H9 (cell line): ENCODE data around the gene DCC. TPM values are rescaled to one million over a fixed set of nuclear protein-coding genes. Genes with fewer than 3 reads are reported as not detected.

ENCODE experiments used
- DNase-seq: peaks from one replicate; pipeline ENCODE4 v3.0.0-alpha.2; 2017
- H2AFZ ChIP-seq: one replicate; pipeline ENCODE4 v1.6.1; 2013; ENCODE audit warnings: mild to moderate bottlenecking, low read length, control low read depth, moderate library complexity
- H2AK5ac ChIP-seq: 2 replicates; pipeline ENCODE4 v1.6.1; 2013; ENCODE audit warnings: low read length, control low read depth, mixed read lengths; ENCODE audit not compliant: insufficient read length
- H2BK120ac ChIP-seq: one replicate; pipeline ENCODE4 v1.6.1; 2013; ENCODE audit warnings: low read depth, mild to moderate bottlenecking, low read length, control low read depth, inconsistent platforms; ENCODE audit not compliant: poor library complexity, severe bottlenecking
- H2BK12ac ChIP-seq: 2 replicates; pipeline ENCODE4 v1.6.1; 2013; ENCODE audit warnings: low read length, control low read depth, mixed read lengths, low read depth; ENCODE audit not compliant: insufficient read length
- H2BK15ac ChIP-seq: 2 replicates; pipeline ENCODE4 v1.6.1; 2013; ENCODE audit warnings: low read depth, low read length, control low read depth
- H2BK20ac ChIP-seq: one replicate; pipeline ENCODE4 v1.6.1; 2013; ENCODE audit warnings: low read depth, mild to moderate bottlenecking, low read length, control low read depth, inconsistent platforms; ENCODE audit not compliant: poor library complexity, severe bottlenecking
- H2BK5ac ChIP-seq: 2 replicates; pipeline ENCODE4 v1.6.1; 2013; ENCODE audit warnings: low read length, control low read depth, mixed read lengths; ENCODE audit not compliant: insufficient read length
- H3K14ac ChIP-seq: 2 replicates; pipeline ENCODE4 v1.6.1; 2013; ENCODE audit warnings: low read length, control low read depth; ENCODE audit not compliant: insufficient read depth
- H3K18ac ChIP-seq: 2 replicates; pipeline ENCODE4 v1.6.1; 2013; ENCODE audit warnings: low read depth, mild to moderate bottlenecking, mixed read lengths, low read length, control low read depth; ENCODE audit not compliant: insufficient read length
- H3K23ac ChIP-seq: 2 replicates; pipeline ENCODE4 v1.6.1; 2013; ENCODE audit warnings: low read length, control low read depth, mixed read lengths, low read depth; ENCODE audit not compliant: insufficient read length
- H3K23me2 ChIP-seq: 2 replicates; pipeline ENCODE4 v1.6.1; 2013; ENCODE audit warnings: low read depth, mild to moderate bottlenecking, mixed read lengths, low read length, control low read depth; ENCODE audit not compliant: insufficient read length, poor library complexity, severe bottlenecking
- H3K27ac ChIP-seq: 2 replicates; pipeline ENCODE4 v1.5.1; 2013; ENCODE audit warnings: low read length, control low read depth, mixed read lengths, low read depth; ENCODE audit not compliant: insufficient read length
- H3K27me3 ChIP-seq: 2 replicates; pipeline ENCODE4 v1.6.1; 2013; ENCODE audit warnings: low read length, control low read depth, inconsistent platforms; ENCODE audit not compliant: insufficient read depth
- H3K4ac ChIP-seq: 2 replicates; pipeline ENCODE4 v1.6.1; 2013; ENCODE audit warnings: low read depth, mild to moderate bottlenecking, control low read depth, inconsistent platforms, low read length, moderate library complexity
- H3K4me1 ChIP-seq: 2 replicates; pipeline ENCODE4 v1.6.1; 2013; ENCODE audit warnings: low read length, control low read depth, inconsistent platforms; ENCODE audit not compliant: insufficient read depth
- H3K4me2 ChIP-seq: 2 replicates; pipeline ENCODE4 v1.6.1; 2013; ENCODE audit warnings: low read length, control low read depth, mixed read lengths; ENCODE audit not compliant: insufficient read length, insufficient read depth
- H3K56ac ChIP-seq: 2 replicates; pipeline ENCODE4 v1.6.1; 2013; ENCODE audit warnings: low read depth, mild to moderate bottlenecking, mixed read lengths, low read length, control low read depth; ENCODE audit not compliant: insufficient read length
- H3K79me1 ChIP-seq: 2 replicates; pipeline ENCODE4 v1.6.1; 2013; ENCODE audit warnings: low read depth, mild to moderate bottlenecking, moderate library complexity, low read length, control low read depth, inconsistent platforms; ENCODE audit not compliant: insufficient read depth, poor library complexity, severe bottlenecking
- H3K79me2 ChIP-seq: 2 replicates; pipeline ENCODE4 v1.6.1; 2013; ENCODE audit warnings: low read length, control low read depth, inconsistent platforms; ENCODE audit not compliant: insufficient read depth
- H3K9ac ChIP-seq: 2 replicates; pipeline ENCODE4 v1.6.1; 2013; ENCODE audit warnings: low read length, control low read depth, mixed read lengths; ENCODE audit not compliant: insufficient read length; ENCODE audit errors: extremely low read depth
- H3K9me3 ChIP-seq: one replicate; pipeline ENCODE4 v1.6.1; 2013; ENCODE audit warnings: low read depth, low read length, inconsistent platforms; ENCODE audit not compliant: control insufficient read depth
- H3T11ph ChIP-seq: one replicate; pipeline ENCODE4 v1.6.1; 2013; ENCODE audit warnings: mild to moderate bottlenecking, low read length, control low read depth, inconsistent platforms
- H4K20me1 ChIP-seq: one replicate; pipeline ENCODE4 v1.6.1; 2013; ENCODE audit not compliant: control insufficient read depth, insufficient read length, insufficient read depth
- H4K5ac ChIP-seq: 2 replicates; pipeline ENCODE4 v1.6.1; 2013; ENCODE audit warnings: low read depth, mild to moderate bottlenecking, mixed read lengths, low read length, control low read depth; ENCODE audit not compliant: insufficient read length
- H4K8ac ChIP-seq: replicated peaks from 2 replicates; pipeline ENCODE4 v1.6.1; 2013; ENCODE audit warnings: low read length, control low read depth, mixed read lengths, low read depth; ENCODE audit not compliant: insufficient read length
- H4K91ac ChIP-seq: 2 replicates; pipeline ENCODE4 v1.6.1; 2013; ENCODE audit warnings: low read depth, mild to moderate bottlenecking, moderate library complexity, mixed read lengths, low read length, control low read depth; ENCODE audit not compliant: insufficient read length
- H3K27ac Mint-ChIP-seq, 3 experiments: 2 replicates in 2 of 3; 3 replicates in 1 of 3; pipeline ENCODE4 v1.8.0; 2020 to 2021; ENCODE audit warnings: mixed read lengths in 3 of 3, mild to moderate bottlenecking in 1 of 3, moderate library complexity in 1 of 3
- H3K27me3 Mint-ChIP-seq: 2 replicates; pipeline ENCODE4 v1.8.0; 2021; ENCODE audit warnings: low read depth, mild to moderate bottlenecking, moderate library complexity, mixed read lengths
- H3K36me3 Mint-ChIP-seq, 3 experiments: 2 replicates in 2 of 3; 3 replicates in 1 of 3; pipeline ENCODE4 v1.8.0; 2020 to 2021; ENCODE audit warnings: low read depth in 3 of 3, mixed read lengths in 3 of 3; ENCODE audit not compliant: insufficient read depth in 1 of 3
- H3K4me1 Mint-ChIP-seq, 2 experiments: 2 replicates each; pipeline ENCODE4 v1.8.0; 2020; ENCODE audit warnings: mixed read lengths in 2 of 2
- H3K4me3 Mint-ChIP-seq, 2 experiments: 2 replicates in 1 of 2; 3 replicates in 1 of 2; pipeline ENCODE4 v1.8.0; 2020 to 2021; ENCODE audit warnings: mild to moderate bottlenecking in 2 of 2, mixed read lengths in 2 of 2, moderate library complexity in 1 of 2
- H3K9me3 Mint-ChIP-seq, 2 experiments: 2 replicates in 1 of 2; 3 replicates in 1 of 2; pipeline ENCODE4 v1.8.0; 2020; ENCODE audit warnings: mild to moderate bottlenecking in 2 of 2, mixed read lengths in 2 of 2, moderate library complexity in 1 of 2
- WGBS: extraction: QIAGEN DNeasy Blood & Tissue Kit; methylation state at CpG from one replicate; pipeline ENCODE4 v1.1.7; 2013; ENCODE audit warnings: missing lambda C conversion rate, low lambda C conversion rate, mixed read lengths; ENCODE audit not compliant: insufficient read length; ENCODE audit errors: extremely low coverage; 5-methylcytosine and 5-hydroxymethylcytosine counted together
- total RNA-seq: library from RNA; stranded (reverse); gene quantifications from 2 replicates; pipeline ENCODE4 v1.2.1, GENCODE V29; 2021
- TF ChIP-seq, protein P1 (sequence below): fragments of 200-600 bp; sonication (generic); conservative IDR thresholded peaks from 3 replicates; pipeline ENCODE4 v1.8.0; 2021; ENCODE audit warnings: antibody characterized with exemption, mild to moderate bottlenecking

The DCC gene
- total RNA-seq, 1 experiment from 2014 or later: 0.35 TPM

DNA sequence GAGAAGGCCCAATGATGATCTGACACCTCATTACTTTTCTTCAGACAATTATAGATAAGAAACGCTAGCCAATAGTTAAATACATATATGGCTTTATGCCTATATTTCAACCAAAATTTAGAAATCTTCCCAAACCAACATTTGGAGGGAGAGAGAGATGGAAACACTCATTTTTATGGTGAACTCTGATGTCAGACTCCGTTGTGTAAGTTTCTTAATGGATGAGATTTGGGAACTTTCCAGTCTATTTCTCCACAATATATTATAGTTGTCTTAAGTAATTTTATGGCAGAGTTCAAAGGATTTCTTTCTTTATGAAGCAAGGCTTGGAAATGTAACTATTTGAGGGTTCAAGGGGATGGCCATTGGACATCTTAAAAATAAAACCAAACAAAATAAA lies 407.0 kb downstream of the DCC start:
- Histone ChIP-seq H3K23me2 (no peaks in the 10 kb centered on the region), H3K9me3 (no peaks in the 10 kb centered on the region), H3K27ac (no peak overlapping the region), H3K4ac (no peak overlapping the region), H3K56ac (no peak overlapping the region), H2BK12ac (no peak overlapping the region), H4K8ac (no peak overlapping the region), H2BK5ac (no peak overlapping the region), H3K27me3 (no peaks in the 10 kb centered on the region), H3K79me1 (no peaks in the 10 kb centered on the region), H3K14ac (no peak overlapping the region), H4K5ac (no peak overlapping the region), H3K23ac (no peak overlapping the region), H3K18ac (no peak overlapping the region), H3K79me2 (no peaks in the 10 kb centered on the region), H2BK20ac (no peak overlapping the region), H3K9ac (no peak overlapping the region), H2BK120ac (no peak overlapping the region), H2BK15ac (no peak overlapping the region), H2AFZ (no peak overlapping the region), H4K91ac (no peak overlapping the region), H4K20me1 (no peaks in the 10 kb centered on the region), H3T11ph (no peak overlapping the region), H3K4me1 (no peaks in the 10 kb centered on the region), H2AK5ac (no peak overlapping the region), H3K4me2 (no peak overlapping the region)
- H3K27me3 Mint-ChIP-seq: no peaks in the 10 kb centered on the region
- no peak overlapping the region for H3K4me3 Mint-ChIP-seq
- H3K36me3 Mint-ChIP-seq: no peaks in the 10 kb centered on the region
- WGBS: no CpG with 5 or more reads among the region's 2 CpGs
- no peaks in the 10 kb centered on the region for H3K9me3 Mint-ChIP-seq
- no peaks in the 10 kb centered on the region; a peak in 1 of 4 replicates for H3K4me1 Mint-ChIP-seq
- DNase-seq: no peak
- no peak overlapping the region for H3K27ac Mint-ChIP-seq
- TF ChIP-seq, protein P1, sequence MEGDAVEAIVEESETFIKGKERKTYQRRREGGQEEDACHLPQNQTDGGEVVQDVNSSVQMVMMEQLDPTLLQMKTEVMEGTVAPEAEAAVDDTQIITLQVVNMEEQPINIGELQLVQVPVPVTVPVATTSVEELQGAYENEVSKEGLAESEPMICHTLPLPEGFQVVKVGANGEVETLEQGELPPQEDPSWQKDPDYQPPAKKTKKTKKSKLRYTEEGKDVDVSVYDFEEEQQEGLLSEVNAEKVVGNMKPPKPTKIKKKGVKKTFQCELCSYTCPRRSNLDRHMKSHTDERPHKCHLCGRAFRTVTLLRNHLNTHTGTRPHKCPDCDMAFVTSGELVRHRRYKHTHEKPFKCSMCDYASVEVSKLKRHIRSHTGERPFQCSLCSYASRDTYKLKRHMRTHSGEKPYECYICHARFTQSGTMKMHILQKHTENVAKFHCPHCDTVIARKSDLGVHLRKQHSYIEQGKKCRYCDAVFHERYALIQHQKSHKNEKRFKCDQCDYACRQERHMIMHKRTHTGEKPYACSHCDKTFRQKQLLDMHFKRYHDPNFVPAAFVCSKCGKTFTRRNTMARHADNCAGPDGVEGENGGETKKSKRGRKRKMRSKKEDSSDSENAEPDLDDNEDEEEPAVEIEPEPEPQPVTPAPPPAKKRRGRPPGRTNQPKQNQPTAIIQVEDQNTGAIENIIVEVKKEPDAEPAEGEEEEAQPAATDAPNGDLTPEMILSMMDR: no peak
